Cerebellar nuclear complex (tissue), 1 donor: ENCODE data around the gene AGT.
"Not testable (repeated sequence)": the region's sequence is repeated elsewhere in the genome, so short reads cannot be mapped to it uniquely, and the experiment has no call there.

Experiments used
- DNase-seq, 2 experiments: peaks; one replicate each; lab custom pipeline; 2025; lab: John Stamatoyannopoulos, UW

AGT gene

DNA sequence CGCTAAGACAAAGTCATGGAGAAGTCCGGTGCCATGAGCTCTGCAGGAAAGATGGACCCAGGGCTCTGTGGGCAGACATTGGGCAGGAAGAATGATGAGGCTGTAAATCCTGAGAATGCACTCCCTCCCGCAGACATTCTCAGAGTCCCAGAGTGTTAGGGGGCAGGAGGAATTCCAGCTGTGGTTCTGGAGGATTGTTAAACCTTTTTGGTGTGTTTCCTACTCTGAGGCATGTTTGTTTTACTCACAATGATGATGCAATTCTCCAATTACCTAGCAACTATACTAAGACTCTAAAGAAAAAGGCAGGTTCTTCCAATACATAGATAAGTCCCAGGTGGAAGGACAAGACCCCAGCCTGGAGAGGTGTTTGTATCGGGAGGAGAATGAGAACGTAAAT, 30.5 kb upstream of the AGT start:
- DNase-seq, result no peak

DNA sequence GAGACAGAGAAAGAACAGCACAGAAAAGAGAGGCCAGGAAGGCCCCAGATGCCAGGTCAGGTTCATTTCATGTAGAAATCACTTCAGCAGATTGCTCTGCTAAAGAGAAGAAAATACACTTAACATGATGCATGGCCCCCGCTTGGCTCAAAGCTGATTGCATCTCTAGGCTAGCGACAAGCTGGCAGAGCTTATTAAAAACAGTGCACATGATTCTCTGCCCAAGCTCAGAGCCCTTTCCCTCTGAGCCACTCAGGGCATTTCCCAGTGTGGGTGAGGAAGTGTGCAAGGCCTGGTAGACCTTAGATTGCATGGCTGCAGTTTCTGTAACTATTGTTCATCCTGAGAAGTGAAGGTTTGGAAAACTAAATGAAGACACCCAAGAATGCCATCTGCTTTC, 30.0 kb upstream of the AGT start:
- DNase-seq, result no peak

DNA sequence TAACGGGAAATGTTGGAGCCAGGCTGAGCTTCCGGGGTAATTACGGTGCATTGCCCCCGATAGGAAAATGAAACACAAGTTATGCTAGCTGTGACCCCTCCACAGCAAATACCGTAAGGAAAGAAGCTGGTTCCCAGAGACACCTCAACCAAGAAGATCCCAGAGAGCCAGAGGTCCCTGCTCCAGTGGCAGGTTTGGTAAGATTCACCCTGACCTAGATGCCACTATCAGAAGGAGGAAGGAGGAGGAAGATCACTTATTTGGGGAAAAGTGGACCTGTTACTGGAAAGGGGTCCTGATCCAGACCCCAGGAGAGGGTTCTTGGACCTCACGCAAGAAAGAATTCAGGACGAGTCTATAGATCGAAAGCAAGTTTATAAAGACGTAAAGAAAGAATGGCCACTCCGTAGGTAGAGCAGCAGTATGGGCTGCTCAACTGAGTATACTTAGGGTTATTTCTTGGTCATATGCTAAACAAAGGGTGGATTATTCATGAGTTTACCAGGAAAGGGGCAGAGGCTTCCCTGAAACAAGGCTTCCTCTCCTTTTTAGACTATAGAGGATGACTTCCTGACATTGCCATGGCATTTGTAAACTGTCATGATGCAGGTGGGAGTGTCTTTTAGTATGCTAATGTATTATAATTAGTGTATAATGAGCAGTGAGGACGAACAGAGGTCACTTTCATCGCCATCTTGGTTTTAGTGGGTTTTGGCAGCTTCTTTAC, 25.8 kb upstream of the AGT start:
- DNase-seq, result no peak

DNA sequence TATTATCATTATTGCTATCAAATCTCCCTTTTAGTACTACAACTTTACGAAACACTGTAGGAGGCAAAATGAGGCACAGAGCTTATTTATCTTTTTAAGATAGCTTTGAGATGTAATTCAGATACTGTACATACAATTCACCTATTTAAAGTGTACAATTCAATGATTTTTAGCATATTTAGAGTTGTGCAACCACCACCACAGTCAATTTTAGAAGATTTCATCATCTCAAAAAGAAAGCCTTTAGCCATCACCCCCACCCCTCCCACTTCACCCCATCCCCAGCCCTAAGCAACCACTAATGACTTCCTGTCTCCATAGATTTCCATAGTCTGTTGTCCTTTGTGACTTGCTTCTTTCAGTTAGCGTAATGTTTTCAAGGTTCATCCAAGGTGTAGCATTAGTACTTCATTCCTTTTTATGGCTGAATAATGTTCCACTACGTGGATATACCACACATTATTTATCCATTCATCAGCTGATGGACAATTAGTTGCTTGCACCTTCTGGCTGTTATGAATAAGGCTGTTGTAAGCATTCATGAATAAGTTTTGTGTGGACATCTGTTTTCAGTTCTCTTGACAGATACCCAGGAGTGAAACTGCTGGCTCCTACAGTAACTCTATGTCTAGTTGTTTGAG, 23.8 kb upstream of the AGT start:
- DNase-seq, result no peak

DNA sequence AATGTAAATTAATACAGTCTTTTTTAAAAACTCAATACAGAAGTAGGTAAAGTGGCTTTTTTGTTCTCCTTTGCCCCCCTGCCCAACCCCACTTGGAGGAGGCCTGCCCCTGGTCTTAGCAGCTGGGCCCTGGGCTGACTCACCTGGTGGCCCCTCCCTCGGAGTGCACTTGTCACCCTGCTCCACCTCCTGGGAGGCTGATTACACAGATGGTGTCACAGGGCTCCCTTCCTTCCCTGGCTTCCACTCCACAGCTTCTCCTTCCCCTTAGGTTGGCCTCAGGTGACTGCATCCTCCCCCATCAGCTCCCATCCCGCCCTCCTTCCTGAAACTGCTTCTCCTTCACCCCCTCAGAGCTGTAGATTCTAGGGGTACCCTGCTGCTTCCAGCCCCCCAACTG, 21.5 kb upstream of the AGT start:
- DNase-seq, result no peak

DNA sequence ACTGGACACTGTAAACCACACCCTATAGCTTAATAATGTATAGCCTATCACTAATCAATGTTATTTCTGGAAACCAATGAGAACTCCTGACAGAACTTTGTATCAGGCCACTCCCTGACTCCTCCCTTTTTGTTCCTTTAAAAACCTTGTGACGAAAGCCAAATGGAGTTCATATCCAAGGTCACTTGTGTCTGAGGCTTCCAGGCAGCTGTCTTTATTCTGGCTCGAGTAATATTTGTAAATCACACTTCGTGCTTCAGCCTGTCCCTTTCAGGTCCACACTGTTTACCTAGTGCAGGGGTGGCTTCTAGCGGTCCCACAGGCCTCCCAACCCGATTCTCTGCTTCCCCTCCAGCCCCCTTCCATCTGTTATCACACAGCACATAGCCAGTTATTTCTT, 17.1 kb upstream of the AGT start:
- DNase-seq, result no peak

DNA sequence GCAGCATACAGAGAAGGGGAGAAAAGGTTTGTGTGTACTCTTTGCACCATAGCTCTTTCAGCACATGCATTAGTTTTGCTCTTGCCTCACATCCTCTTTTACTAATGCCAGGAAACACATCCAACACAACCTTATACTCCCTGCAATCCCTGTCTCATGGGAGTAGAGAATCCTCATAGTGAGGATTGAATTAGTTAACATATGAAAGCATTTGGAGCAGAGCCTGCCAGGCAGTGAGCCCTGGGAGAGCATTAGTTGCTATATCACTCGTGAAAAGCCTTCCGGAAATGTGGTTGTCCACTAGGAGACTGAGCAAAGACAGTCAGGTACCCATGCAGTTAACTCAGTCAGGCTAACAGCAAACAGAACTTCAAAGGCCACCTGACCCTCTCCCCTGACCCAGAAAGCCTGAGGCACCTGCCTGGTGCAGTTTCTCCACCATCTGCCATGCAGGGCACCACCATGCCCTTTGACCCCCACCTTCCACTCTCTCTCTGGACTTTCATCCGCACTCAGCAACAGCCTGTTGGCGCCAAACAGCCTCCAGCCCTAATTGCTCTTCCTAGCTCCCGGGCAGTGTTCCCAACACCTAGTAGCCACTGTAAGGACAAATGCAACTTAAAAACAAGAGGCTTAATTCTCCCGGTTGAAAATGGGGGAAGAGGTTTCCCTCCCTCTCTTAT, 14.9 kb upstream of the AGT start:
- no peak for DNase-seq

DNA sequence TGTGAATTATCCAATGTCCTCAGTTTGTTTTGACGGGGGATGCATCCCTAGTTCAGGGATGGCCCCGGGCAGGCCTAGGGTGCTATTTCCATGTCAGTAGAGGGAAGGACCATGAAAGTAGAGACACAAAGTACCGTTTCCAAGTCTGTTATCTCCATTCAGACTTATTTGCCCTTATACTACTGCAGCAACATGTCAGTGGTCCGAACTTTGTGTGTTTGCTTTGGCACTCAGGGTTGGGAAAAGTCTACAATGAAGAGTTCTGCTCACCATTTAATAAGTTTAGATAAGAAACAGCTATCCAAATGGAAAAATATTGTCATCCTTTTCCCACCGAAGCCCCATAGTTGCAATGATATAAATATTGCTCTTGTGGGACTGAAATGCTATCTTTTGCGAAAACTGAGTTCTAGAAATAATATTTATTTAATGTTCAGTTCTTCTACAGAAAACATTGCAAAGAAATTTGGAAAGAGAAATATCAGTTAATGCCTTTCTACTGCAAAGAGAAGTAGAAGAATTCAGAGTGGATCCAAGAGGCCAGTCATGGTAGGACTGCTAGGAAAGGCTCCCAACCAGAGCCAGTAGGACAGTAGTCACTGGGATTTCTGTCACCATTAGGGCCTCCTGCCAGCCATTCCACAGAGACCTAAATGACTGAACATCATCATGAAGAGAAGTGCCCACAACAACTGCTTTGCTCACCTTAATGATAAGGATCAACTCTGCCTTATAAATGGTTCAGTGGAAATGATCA, 11.5 kb upstream of the AGT start:
- no peak for DNase-seq

DNA sequence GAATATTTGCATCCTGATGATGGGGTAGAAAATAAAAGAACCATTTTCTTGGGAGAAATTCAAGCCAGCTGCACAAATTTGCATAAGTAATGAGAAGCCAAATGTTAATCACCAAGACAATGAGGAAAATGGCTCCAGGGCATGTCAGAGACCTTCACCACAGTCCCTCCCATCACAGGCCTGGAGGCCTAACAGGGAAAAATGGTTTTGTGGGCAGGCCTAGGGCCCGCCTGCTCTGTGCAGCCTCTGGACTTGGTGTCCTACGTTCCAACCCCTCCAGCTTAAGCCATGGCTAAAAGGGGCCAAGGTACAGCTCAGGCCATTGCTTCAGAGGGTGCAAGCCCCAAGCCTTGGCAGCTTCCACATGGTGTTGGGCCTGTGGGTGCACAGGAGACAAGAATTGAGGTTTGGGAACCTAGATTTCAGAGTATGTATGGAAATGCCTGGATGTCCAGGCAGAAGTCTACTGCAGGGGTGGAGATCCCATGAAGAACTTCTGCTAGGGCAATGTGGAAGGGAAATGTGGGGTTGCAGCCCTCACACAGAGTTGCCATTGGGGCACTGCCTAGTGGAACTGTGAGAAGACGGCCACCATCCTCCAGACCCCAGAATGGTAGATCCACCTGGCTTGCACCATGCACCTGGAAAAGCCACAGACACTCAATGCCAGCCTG, 8.1 kb upstream of the AGT start:
- DNase-seq, result not testable (repeated sequence)

DNA sequence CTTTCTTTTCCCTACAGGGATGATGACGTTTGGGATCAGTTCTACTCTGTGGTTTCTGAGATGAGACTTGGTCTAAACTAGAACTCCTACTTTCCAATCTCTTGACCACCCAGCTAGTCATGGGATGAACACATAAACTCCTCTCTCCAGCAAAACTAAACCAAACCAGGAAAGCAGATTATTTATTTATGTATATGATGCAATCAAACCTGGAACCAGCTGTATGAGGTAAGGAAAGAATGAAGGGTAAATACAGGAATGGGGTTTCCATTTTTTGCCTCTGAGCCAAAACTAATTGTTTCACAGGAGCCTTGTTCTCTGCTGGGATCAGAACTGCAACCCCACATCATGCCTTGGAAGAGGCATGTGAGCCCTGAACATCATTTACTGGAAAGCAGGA, 3.3 kb upstream of the AGT start:
- no peak for DNase-seq

DNA sequence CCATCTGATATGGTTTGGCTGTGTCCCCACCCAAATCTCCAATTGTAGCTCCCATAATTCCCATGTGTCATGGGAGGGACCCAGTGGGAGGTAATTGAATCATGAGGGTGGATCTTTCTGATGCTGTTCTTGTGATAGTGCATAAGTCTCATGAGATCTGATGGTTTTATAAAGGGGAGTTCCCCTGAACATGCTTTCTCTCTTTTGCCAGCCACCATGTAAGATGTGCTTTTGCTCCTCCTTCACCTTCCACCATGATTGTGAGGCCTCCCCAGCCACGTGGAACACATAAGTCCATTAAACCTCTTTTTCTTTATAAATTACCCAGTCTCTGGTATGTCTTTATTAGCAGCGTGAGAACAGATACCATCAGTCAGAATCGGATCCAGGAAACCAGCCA, 2.5 kb upstream of the AGT start:
- DNase-seq, result not testable (repeated sequence)

DNA sequence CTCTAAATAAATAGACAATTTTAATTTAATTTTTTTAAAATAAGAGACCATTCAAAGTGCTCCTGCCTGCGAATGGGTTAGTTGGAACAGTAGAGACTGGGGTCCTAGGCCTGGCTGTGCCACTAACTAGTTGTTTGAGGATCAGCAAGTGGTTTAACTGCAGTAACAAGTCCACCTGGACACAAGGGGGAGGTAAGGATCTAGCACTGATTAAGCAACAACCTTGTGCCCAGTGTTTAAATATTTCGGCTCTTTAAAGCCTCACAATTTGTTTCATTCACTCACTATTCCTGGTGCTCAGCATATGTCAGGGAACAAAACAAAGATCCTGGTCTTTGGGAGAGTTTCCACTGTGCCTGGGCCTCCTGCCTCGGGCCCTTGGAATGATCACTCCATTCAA, 1.6 kb upstream of the AGT start:
- no peak for DNase-seq

DNA sequence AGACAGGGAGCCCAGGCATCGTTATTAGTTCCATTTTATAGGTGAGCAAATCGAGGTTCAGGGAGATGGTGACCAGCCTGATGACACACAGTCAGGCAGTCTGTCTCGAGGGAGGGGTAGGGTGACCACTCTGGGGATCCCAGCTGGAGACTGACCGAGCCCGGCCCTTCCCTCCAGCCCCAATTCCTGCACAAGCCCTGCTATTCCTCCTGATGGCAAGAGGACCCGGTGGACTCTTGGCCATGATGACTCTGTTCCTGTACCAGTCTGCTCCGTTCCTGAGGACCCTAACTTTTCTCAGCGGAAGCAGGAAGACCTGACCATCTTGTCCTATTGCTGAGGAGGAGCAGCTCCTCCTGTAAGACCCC, 391 bp downstream of the AGT start:
- no peak for DNase-seq

DNA sequence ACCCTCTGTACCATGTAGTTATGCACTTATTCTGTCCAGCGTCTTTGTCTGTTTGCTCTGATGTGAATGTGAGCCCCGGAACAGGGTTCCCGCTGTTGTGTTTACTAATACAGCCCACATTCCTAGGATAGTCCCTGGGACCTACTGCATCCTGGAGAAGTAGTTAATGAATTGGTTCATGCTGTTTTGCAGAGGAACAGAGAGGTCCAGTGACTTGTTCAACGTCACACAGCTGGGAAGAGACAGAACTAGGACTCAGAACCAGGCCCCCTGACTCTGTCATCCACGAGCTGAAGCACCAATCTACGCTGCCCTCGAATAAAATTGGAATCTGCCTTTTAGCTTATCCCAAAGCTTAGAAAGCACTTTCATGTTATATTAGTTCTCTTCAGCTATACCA, 784 bp downstream of the AGT start:
- DNase-seq, result no peak

DNA sequence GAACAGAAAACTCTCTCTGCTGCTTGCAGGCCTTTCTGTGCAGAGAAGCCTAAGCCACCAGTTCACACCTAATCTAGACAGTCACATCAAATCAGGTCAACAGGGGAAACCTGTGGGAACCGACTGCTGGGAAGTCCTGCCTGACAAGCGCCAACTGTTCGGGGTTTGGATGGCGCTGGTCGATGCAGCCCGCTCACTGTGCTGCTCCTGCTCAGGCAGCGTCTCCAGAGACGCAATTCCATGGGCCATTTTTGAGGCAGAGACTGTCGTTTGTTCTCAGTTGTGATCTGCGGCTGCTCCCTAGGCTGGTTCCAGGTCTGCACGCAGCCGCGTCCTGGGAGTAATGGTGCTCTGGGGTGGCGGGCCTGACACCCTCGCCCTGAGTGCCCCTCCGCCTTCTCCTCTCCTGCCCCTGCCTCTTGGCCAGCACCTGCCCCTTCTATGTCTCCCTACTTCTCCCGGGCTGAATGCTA, 1.4 kb downstream of the AGT start:
- DNase-seq, result peak in 1 of 2 experiments; percentile 57

DNA sequence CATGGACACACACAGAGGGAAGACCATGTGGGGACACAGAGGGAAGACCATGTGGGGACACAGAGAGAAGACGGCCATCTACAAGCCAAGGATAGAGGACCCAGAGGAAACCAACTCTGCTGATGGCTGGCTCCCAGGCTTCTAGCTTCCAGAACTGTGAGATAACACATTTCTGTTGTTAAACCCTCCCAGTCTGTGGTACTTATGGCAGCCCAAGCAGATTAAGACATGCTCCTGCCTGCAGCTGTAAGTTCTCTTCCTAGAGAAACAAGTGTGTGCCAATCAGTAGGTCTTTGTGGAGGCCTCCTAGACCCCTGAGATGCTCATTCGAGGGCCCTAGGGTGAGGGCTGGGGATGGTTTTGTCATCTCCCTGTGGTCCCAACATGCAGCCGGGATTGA, 2.7 kb downstream of the AGT start:
- no peak for DNase-seq

DNA sequence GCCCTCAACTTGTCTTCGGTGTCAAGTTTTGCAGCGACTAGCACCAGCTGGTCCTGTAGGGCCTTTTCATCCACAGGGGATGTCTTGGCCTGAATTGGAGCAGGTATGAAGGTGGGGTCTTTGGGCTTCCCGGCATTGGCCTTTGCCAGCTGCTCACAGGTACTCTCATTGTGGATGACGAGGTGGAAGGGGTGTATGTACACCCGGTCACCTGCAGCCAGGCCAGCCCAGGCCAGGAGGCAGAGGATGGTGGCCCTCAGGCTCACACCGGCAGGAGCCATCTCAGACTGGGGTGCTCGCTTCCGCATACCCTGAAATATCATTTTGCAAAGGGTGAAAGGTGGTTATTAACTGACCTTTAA, 3.4 kb downstream of the AGT start:
- no peak for DNase-seq

DNA sequence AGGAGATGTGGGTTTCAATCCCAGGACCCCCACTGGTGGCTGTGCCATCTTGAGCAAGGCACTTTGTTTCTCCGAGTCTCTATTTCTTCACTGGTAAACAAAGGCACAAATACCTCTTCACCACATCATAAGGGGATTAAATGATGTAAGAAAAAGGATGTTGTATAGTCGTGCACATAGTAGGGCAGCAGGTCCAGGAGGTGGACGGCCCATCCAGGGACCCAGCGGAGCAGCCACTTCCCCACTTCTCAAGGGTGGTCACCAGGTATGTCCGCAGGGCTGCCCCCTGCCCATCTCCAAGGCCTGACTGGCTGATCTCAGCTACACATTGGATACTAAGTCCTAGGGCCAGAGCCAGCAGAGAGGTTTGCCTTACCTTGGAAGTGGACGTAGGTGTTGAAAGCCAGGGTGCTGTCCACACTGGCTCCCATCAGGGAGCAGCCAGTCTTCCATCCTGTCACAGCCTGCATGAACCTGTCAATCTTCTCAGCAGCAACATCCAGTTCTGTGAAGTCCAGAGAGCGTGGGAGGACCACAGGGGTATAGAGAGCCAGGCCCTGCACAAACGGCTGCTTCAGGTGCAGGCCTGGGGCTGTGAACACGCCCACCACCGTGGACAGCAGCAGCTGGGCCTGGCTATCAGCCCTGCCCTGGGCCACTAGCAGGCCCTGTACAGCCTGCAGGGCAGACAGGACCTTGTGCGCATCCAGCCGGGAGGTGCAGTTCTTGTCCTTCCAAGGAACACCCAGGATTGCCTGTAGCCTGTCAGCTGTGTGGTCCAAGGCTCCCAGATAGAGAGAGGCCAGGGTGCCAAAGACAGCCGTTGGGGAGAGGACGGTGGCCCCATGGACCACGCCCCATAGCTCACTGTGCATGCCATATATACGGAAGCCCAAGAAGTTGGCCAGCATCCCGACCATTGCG, 4.0 kb downstream of the AGT start:
- no peak for DNase-seq

DNA sequence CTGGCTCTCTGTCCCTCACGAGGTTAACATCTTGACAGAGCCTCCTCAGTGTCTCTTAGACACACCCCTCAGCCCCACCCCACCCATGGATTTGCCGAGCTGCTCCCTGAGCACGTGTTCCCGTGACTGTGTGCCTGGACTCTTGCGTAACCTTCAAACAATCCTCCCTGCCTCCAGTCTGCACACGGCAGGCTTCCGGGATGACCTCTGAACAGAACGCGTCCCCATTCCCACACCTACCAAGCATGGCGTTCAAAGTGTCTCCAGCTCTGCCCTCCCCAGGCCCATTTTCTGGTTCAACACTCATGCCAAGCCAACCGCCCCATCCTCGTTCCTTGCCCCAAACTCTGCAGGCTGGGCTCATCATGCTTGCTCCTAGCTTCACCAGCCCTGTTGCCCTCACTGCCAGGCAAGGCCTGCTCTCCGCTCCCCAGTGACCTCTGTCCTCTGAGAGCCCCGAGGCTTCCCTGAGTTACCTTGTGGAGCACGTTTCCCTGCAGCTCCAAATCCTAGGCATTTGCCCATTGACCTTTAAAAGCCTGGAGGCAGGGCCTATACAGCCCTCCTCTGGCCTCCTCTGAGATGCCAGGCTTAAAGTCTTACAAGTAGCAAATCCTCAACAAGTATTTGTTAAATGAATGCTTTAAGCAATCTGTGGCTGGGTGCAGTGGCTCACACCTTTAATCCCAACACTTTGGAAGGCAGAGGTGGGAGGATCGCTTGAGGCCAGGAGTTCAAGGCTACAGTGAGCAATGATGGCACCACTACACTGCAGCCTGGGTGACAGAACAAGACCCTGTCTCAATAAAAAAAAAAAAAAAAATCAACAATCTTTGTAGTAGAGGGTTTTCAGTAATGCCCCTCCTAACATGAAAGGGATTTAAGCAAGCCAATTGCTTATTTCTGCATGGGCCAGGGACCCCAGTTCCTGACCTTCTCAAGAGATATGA, 5.0 kb downstream of the AGT start:
- DNase-seq, result no peak
